Left forelimb (tissue), 1 donor: ENCODE results near the gene MRTFA.
"Not testable (repeated sequence)": the region's sequence is repeated elsewhere in the genome, so short reads cannot be mapped to it uniquely, and the experiment has no call there.

ENCODE experiments used
- DNase-seq: peaks from one replicate; pipeline ENCODE4 v3.0.0-alpha.2; 2018; ENCODE audit warnings: low spot score

Gene MRTFA

GRCh38 chr22:40521046-40521445 is 115.5 kb downstream of the MRTFA start:
- DNase-seq: no peak

- no peak for DNase-seq
Observed at GRCh38 chr22:40520562-40520961, 116.0 kb downstream of the MRTFA start.

GRCh38 chr22:40519948-40520331 is 116.6 kb downstream of the MRTFA start:
- DNase-seq: no peak

- no peak for DNase-seq
Observed at GRCh38 chr22:40519284-40519947, 117.1 kb downstream of the MRTFA start.

- no peak for DNase-seq
Observed at GRCh38 chr22:40518840-40519239, 117.7 kb downstream of the MRTFA start.

- no peak for DNase-seq
Observed at GRCh38 chr22:40517631-40518030, 118.9 kb downstream of the MRTFA start.

- no peak for DNase-seq
Observed at GRCh38 chr22:40516416-40516815, 120.1 kb downstream of the MRTFA start.

- DNase-seq: no peak
Observed at GRCh38 chr22:40512426-40513136, 123.9 kb downstream of the MRTFA start.

GRCh38 chr22:40511604-40512003 is 124.9 kb downstream of the MRTFA start:
- DNase-seq: no peak

- no peak for DNase-seq
Observed at GRCh38 chr22:40510631-40511364, 125.7 kb downstream of the MRTFA start.

GRCh38 chr22:40509401-40510134 is 127.0 kb downstream of the MRTFA start:
- no peak for DNase-seq

- not testable (repeated sequence) for DNase-seq
Observed at GRCh38 chr22:40508046-40508445, 128.5 kb downstream of the MRTFA start.

- no peak for DNase-seq
Observed at GRCh38 chr22:40507491-40507890, 129.0 kb downstream of the MRTFA start.

GRCh38 chr22:40506762-40507161 is 129.8 kb downstream of the MRTFA start:
- no peak for DNase-seq

GRCh38 chr22:40504285-40505249 is 132.0 kb downstream of the MRTFA start:
- DNase-seq: no peak

GRCh38 chr22:40502919-40503318 is 133.6 kb downstream of the MRTFA start:
- DNase-seq: no peak

GRCh38 chr22:40500465-40500786 is 136.1 kb downstream of the MRTFA start:
- DNase-seq: not testable (repeated sequence)

GRCh38 chr22:40499209-40499623 is 137.3 kb downstream of the MRTFA start:
- DNase-seq: no peak

GRCh38 chr22:40498420-40499208 is 137.9 kb downstream of the MRTFA start:
- no peak for DNase-seq

GRCh38 chr22:40493441-40493840 is 143.1 kb downstream of the MRTFA start:
- DNase-seq: no peak
